Neuronal stem cell (in vitro differentiated cells): ENCODE results near the gene POM121C.
"Not testable (repeated sequence)": the region's sequence is repeated elsewhere in the genome, so short reads cannot be mapped to it uniquely, and the experiment has no call there.

Experiments
- DNase-seq: peaks from one replicate; pipeline ENCODE4 v3.0.0-alpha.2; 2013; ENCODE audit warnings: low spot score
- H2AFZ ChIP-seq: one replicate; pipeline ENCODE4 v1.6.1; 2013; ENCODE audit warnings: mild to moderate bottlenecking, low read length, inconsistent platforms
- H2AK5ac ChIP-seq: 2 replicates; pipeline ENCODE4 v1.6.1; 2013; ENCODE audit warnings: low read depth, mild to moderate bottlenecking, inconsistent platforms, low read length, moderate library complexity, mixed read lengths
- H2BK120ac ChIP-seq: 2 replicates; pipeline ENCODE4 v1.6.1; 2013; ENCODE audit warnings: low read depth, mild to moderate bottlenecking, inconsistent platforms, low read length, moderate library complexity, mixed read lengths
- H2BK12ac ChIP-seq: one replicate; pipeline ENCODE4 v1.6.1; 2013; ENCODE audit warnings: low read length, inconsistent platforms
- H2BK15ac ChIP-seq: 2 replicates; pipeline ENCODE4 v1.6.1; 2013; ENCODE audit warnings: mild to moderate bottlenecking, low read length, inconsistent platforms, mixed read lengths
- H2BK5ac ChIP-seq: one replicate; pipeline ENCODE4 v1.6.1; 2013; ENCODE audit warnings: inconsistent platforms, mild to moderate bottlenecking, low read length, moderate library complexity
- H3K14ac ChIP-seq: one replicate; pipeline ENCODE4 v1.6.1; 2013; ENCODE audit warnings: low read length, inconsistent platforms
- H3K18ac ChIP-seq: 2 replicates; pipeline ENCODE4 v1.6.1; 2013; ENCODE audit warnings: low read length, inconsistent platforms
- H3K23ac ChIP-seq: 2 replicates; pipeline ENCODE4 v1.6.1; 2013; ENCODE audit warnings: low read depth, mild to moderate bottlenecking, mixed read lengths, low read length, inconsistent platforms; ENCODE audit not compliant: poor library complexity
- H3K27ac ChIP-seq: replicated peaks from 3 replicates; pipeline ENCODE4 v1.5.1; 2013; ENCODE audit warnings: low read length, inconsistent platforms
- H3K27me3 ChIP-seq, 3 experiments: 2 replicates each; pipeline ENCODE4 v1.6.1; 2013; ENCODE audit warnings: low read length in 3 of 3, mild to moderate bottlenecking in 2 of 3, inconsistent platforms in 1 of 3, low read depth in 1 of 3, mixed read lengths in 1 of 3, moderate library complexity in 1 of 3; ENCODE audit not compliant: control insufficient read depth in 3 of 3, insufficient read depth in 3 of 3
- H3K36me3 ChIP-seq, 2 donors: replicated peaks in 1 of 2; 2 replicates each; pipeline ENCODE4 v1.6.1; 2013; ENCODE audit warnings: low read length in 2 of 2; ENCODE audit not compliant: control insufficient read depth in 2 of 2, insufficient read depth in 2 of 2
- H3K4ac ChIP-seq: 2 replicates; pipeline ENCODE4 v1.6.1; 2013; ENCODE audit warnings: inconsistent platforms, mild to moderate bottlenecking, low read length, moderate library complexity
- H3K4me1 ChIP-seq, 2 donors: 1 replicate in 1 of 2; 2 replicates in 1 of 2; pipeline ENCODE4 v1.6.1; 2013; ENCODE audit warnings: low read length in 2 of 2, low read depth in 1 of 2; ENCODE audit not compliant: control insufficient read depth in 2 of 2, insufficient read depth in 1 of 2
- H3K4me2 ChIP-seq: one replicate; pipeline ENCODE4 v1.6.1; 2013; ENCODE audit warnings: mild to moderate bottlenecking, low read length, inconsistent platforms; ENCODE audit not compliant: insufficient read depth, poor library complexity, severe bottlenecking
- H3K4me3 ChIP-seq, 2 donors: 2 replicates each; pipeline ENCODE4 v1.5.1; 2013; ENCODE audit warnings: low read length in 2 of 2, mild to moderate bottlenecking in 2 of 2, inconsistent platforms in 1 of 2, moderate library complexity in 1 of 2
- H3K79me1 ChIP-seq: one replicate; pipeline ENCODE4 v1.6.1; 2013; ENCODE audit warnings: low read depth, mild to moderate bottlenecking, inconsistent platforms, low read length, moderate library complexity
- H3K9ac ChIP-seq: one replicate; pipeline ENCODE4 v1.6.1; 2013; ENCODE audit warnings: mild to moderate bottlenecking, low read depth, low read length, inconsistent platforms; ENCODE audit not compliant: poor library complexity
- H3K9me3 ChIP-seq, 2 donors: replicated peaks in 1 of 2; 2 replicates each; pipeline versions ENCODE3 to v1.6.1; 2013; ENCODE audit warnings: low read length in 2 of 2, mild to moderate bottlenecking in 2 of 2, inconsistent platforms in 1 of 2, low read depth in 1 of 2, mixed read lengths in 1 of 2, moderate library complexity in 1 of 2; ENCODE audit not compliant: control insufficient read depth in 2 of 2, insufficient read depth in 1 of 2
- H4K8ac ChIP-seq: one replicate; pipeline ENCODE4 v1.6.1; 2013; ENCODE audit warnings: low read depth, mild to moderate bottlenecking, inconsistent platforms, low read length, moderate library complexity
- H4K91ac ChIP-seq: one replicate; pipeline ENCODE4 v1.6.1; 2013; ENCODE audit warnings: low read length, low read depth, mild to moderate bottlenecking, inconsistent platforms; ENCODE audit not compliant: poor library complexity
- WGBS, 2 donors: extraction: QIAGEN DNeasy Blood & Tissue Kit; methylation state at CpG; one replicate each; pipeline ENCODE4 v1.1.7; 2013; ENCODE audit warnings: missing lambda C conversion rate in 2 of 2, mixed read lengths in 1 of 2; ENCODE audit not compliant: insufficient read length in 2 of 2, insufficient replicate concordance in 1 of 2; ENCODE audit errors: extremely low coverage in 2 of 2; 5-methylcytosine and 5-hydroxymethylcytosine counted together

Gene POM121C

DNA sequence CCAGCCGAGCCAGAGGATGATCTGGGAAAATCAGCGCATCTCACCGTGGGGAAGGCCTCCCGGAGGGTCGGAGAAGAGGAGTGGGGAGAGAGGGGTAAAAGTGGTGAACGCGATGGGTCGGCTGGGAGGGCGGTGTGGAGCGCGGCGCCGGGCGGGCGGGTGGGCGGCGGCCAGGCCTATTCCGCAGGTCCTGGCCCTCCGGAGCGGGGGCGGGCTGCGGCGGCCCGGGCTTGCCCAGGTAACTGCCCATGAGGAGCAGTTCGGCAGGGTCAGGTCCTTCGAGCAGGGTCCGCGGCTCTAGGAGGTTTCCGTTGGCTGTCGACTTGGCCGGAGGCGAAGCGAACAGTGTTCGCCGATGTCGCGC is 44.0 kb downstream of the POM121C start:
- DNase-seq = not testable (repeated sequence)

DNA sequence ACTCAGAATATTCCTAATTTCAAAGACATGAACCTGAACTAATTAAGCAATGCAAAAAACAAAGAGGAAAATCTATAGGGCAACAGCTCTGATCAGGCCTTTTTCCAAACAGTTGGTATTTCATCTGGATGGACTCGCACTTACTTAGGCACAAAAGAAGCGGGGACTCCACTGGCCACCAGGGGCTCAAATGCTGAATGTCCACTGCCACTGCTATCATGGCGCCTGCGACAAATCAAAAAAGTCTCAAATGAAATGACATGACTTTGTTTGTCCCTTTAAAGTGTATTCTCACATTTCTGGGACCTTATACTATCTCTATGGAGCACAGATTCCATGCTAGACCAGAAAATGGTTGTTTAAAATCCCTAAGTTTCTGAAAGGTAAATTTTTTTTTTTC is 47.1 kb downstream of the POM121C start:
- H3K9me3 ChIP-seq, H3K27ac ChIP-seq, H3K14ac ChIP-seq, H2BK5ac ChIP-seq, H3K4me3 ChIP-seq, DNase-seq, H3K4ac ChIP-seq, H2BK12ac ChIP-seq, H4K8ac ChIP-seq, H3K27me3 ChIP-seq, H2BK120ac ChIP-seq, H2AFZ ChIP-seq, H4K91ac ChIP-seq, H3K18ac ChIP-seq, H3K9ac ChIP-seq, H3K23ac ChIP-seq, H3K4me1 ChIP-seq, H2BK15ac ChIP-seq, H3K4me2 ChIP-seq, H3K79me1 ChIP-seq, H2AK5ac ChIP-seq: not testable (repeated sequence)
- WGBS, 2 donors = no CpG with 5 or more reads among the region's 4 CpGs
- peaks cover 22 to 66% of the 10 kb centered on the region in 2 donors for H3K36me3 ChIP-seq

More for the DNA sequence above, 44.0 kb downstream of the POM121C start:
- not testable (repeated sequence) for H4K91ac ChIP-seq, H4K8ac ChIP-seq, H3K4ac ChIP-seq, H3K79me1 ChIP-seq, H2BK15ac ChIP-seq, H3K4me1 ChIP-seq, H3K14ac ChIP-seq, H3K9me3 ChIP-seq, H2AFZ ChIP-seq, H2BK5ac ChIP-seq, H2AK5ac ChIP-seq, H2BK12ac ChIP-seq, H3K18ac ChIP-seq, H2BK120ac ChIP-seq, H3K23ac ChIP-seq, H3K27ac ChIP-seq, H3K27me3 ChIP-seq
- no CpG with 5 or more reads among the region's 37 CpGs for WGBS, 2 donors
- H3K4me2 ChIP-seq = peak overlapping the region; percentile 18
- H3K9ac ChIP-seq = peak overlapping the region; percentile 21
- H3K36me3 ChIP-seq = peaks cover 14 to 36% of the 10 kb centered on the region in 2 donors
- peak overlapping the region; percentile 40 to 74 for H3K4me3 ChIP-seq

DNA sequence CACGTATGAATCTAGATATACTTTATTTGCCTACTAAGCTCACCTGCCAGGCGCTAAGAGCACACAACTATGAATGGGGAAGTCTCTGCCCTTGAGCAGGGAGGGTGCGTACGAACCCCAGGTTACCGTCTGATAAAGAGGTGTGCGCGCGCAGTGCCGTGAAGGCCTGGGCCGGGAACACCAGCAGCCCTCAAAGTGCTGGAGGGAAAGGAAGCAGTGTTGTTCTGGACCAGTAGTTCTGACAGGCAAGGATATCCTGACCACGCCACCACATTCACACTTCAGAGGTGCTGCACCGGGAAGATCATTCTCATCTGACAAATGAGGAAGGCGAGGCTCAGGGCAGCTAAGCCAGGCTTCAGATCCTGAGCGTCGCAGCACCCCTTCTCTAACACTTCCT is 62.6 kb downstream of the POM121C start:
- peaks cover 12 to 39% of the 10 kb centered on the region in 2 donors for H3K36me3 ChIP-seq
- not testable (repeated sequence) for H3K4me2 ChIP-seq, DNase-seq, H4K8ac ChIP-seq, H3K27me3 ChIP-seq, H2BK120ac ChIP-seq, H2BK12ac ChIP-seq, H2AK5ac ChIP-seq, H3K18ac ChIP-seq, H3K4me1 ChIP-seq, H3K23ac ChIP-seq, H3K14ac ChIP-seq, H3K4ac ChIP-seq, H2BK15ac ChIP-seq, H3K27ac ChIP-seq, H3K4me3 ChIP-seq, H4K91ac ChIP-seq, H3K9ac ChIP-seq, H2AFZ ChIP-seq, H2BK5ac ChIP-seq, H3K79me1 ChIP-seq, H3K9me3 ChIP-seq
- WGBS, 2 donors = no CpG with 5 or more reads among the region's 15 CpGs

DNA sequence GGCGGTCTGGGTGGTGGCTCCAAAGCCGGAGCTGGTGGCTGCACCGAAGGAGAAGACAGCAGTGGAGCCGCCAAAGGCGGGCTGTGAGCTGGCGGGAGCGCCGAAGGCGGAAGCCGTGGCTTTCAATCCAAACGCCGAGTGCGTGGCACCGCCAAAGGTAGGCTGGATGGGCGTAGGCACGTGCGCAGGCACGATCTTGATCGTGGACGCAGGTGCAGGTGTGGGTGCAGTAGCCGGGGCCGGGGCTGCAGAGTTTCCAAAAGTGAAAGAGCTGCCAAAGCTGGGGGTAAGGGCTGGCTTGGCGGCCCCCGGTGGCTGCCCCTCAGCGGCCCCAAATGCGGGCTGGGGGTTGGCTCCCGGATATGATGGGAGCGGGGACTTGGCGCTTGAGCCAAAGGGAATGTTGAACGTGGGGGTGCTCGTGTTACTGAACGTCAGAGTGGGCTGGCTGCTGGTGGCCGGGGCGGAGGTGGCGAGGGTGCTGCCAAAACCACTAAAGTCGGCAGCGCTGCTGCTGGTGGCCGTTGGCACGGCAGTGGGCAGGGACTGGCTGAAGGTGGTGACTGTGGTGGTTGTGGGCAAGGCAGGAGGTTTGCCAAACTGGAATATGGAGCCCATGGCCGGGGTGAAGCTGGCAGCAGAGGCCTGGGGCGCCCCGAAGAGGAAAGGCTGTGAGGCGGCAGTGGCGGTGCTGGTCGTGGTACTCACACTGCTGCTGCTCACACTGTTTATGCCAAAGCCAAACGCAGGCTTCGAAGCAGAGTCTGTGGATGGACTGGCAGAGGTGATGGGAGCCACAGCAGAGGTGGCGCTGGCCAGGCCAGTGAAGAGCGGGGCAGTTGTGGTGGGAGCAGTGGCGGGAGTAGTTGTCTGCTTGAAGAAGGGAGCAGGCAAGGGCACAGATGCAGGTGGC is 64.0 kb downstream of the POM121C start:
- no CpG with 5 or more reads among the region's 50 CpGs for WGBS, 2 donors
- DNase-seq = not testable (repeated sequence)

More for the DNA sequence above, 64.0 kb downstream of the POM121C start:
- H4K8ac ChIP-seq, H2AFZ ChIP-seq, H3K27me3 ChIP-seq, H2AK5ac ChIP-seq, H3K18ac ChIP-seq, H3K4me1 ChIP-seq, H2BK12ac ChIP-seq, H2BK15ac ChIP-seq, H2BK120ac ChIP-seq, H4K91ac ChIP-seq, H3K4me3 ChIP-seq, H3K27ac ChIP-seq, H3K9ac ChIP-seq, H3K4ac ChIP-seq, H3K9me3 ChIP-seq, H2BK5ac ChIP-seq, H3K23ac ChIP-seq, H3K4me2 ChIP-seq, H3K79me1 ChIP-seq, H3K14ac ChIP-seq: not testable (repeated sequence)
- peaks cover 10 to 36% of the 10 kb centered on the region in 2 donors for H3K36me3 ChIP-seq
